B cell (primary cell): ENCODE measurements around the gene CCDC201. TPM values are rescaled to one million over a fixed set of nuclear protein-coding genes. Genes with fewer than 3 reads are reported as not detected.

Source experiments
- ATAC-seq: fragments of 200-7000 bp; cut with Tn5 transposase; one replicate; pipeline ENCODE4 v1.10.0; 2021; ENCODE audit warnings: low read depth, mild to moderate bottlenecking, moderate number of reproducible peaks, moderate library complexity
- CTCF ChIA-PET: fragments of 350-600 bp; sonication (Branson Sonifier 250); formaldehyde crosslinking; loops from one replicate; lab custom pipeline; 2021; ENCODE audit warnings: antibody characterized with exemption, inconsistent platforms; lab: Charles Lee
- POLR2A ChIA-PET: fragments of 350-600 bp; sonication (Branson Sonifier 250); formaldehyde crosslinking; loops from one replicate; lab custom pipeline; 2021; ENCODE audit warnings: antibody characterized with exemption; lab: Charles Lee
- DNase-seq: peaks from one replicate; pipeline ENCODE4 v3.0.0; 2013
- H2AFZ ChIP-seq: 2 replicates; pipeline ENCODE4 v1.6.1; 2012; ENCODE audit warnings: mild to moderate bottlenecking, low read depth, low read length; ENCODE audit not compliant: insufficient read depth, poor library complexity, severe bottlenecking
- H3K27ac ChIP-seq, 2 donors: 1 replicate in 1 of 2; 2 replicates in 1 of 2; pipeline ENCODE4 v1.5.1; 2012 to 2013; ENCODE audit warnings: low read length in 2 of 2, mild to moderate bottlenecking in 2 of 2, moderate library complexity in 1 of 2
- H3K27me3 ChIP-seq, 4 experiments: fragments of 200-600 bp in 1 of 4; sonication (generic) in 1 of 4; replicated peaks in 1 of 4; 1 replicate in 2 of 4; 2 replicates in 2 of 4; pipeline versions ENCODE4 v1.6.1 to v1.7.0; 2013 to 2016; ENCODE audit warnings: low read length in 3 of 4, mild to moderate bottlenecking in 2 of 4, mixed read lengths in 1 of 4, moderate library complexity in 1 of 4; ENCODE audit not compliant: insufficient read depth in 4 of 4, control insufficient read depth in 3 of 4; ENCODE audit errors: control extremely low read depth in 1 of 4
- H3K36me3 ChIP-seq, 2 experiments: replicated peaks in 1 of 2; 1 replicate in 1 of 2; 2 replicates in 1 of 2; pipeline versions ENCODE4 v1.6.1 to v1.7.1; 2013; ENCODE audit warnings: low read length in 1 of 2; ENCODE audit not compliant: insufficient read depth in 2 of 2, control insufficient read depth in 1 of 2; ENCODE audit errors: control extremely low read depth in 1 of 2, extremely low read depth in 1 of 2
- H3K4me1 ChIP-seq, 2 donors: fragments of 200-600 bp in 1 of 2; sonication (generic) in 1 of 2; 1 replicate in 1 of 2; 2 replicates in 1 of 2; pipeline versions ENCODE4 v1.5.1 to v1.6.1; 2013 to 2017; ENCODE audit warnings: low read length in 2 of 2; ENCODE audit not compliant: control insufficient read depth in 2 of 2, insufficient read depth in 2 of 2
- H3K4me2 ChIP-seq: replicated peaks from 2 replicates; pipeline ENCODE3; 2012; ENCODE audit warnings: mild to moderate bottlenecking, low read depth, low read length; ENCODE audit not compliant: poor library complexity, severe bottlenecking
- H3K4me3 ChIP-seq, 5 experiments: fragments of 200-600 bp in 1 of 5; sonication (generic) in 1 of 5; 1 replicate in 3 of 5; 2 replicates in 2 of 5; pipeline versions ENCODE4 v1.5.1 to v1.7.0; 2011 to 2016; ENCODE audit warnings: low read length in 4 of 5, mild to moderate bottlenecking in 4 of 5, low read depth in 2 of 5, control low read depth in 1 of 5, moderate library complexity in 1 of 5; ENCODE audit not compliant: insufficient read depth in 1 of 5; ENCODE audit errors: control extremely low read depth in 1 of 5, extremely low read depth in 1 of 5
- H3K79me2 ChIP-seq: fragments of 200-600 bp; sonication (generic); one replicate; pipeline ENCODE4 v1.6.0; 2016; ENCODE audit warnings: low read length; ENCODE audit not compliant: control insufficient read depth, insufficient read depth
- H3K9ac ChIP-seq: fragments of 200-600 bp; sonication (generic); 2 replicates; pipeline ENCODE4 v1.6.1; 2017; ENCODE audit warnings: mild to moderate bottlenecking, low read length, moderate library complexity
- H3K9me3 ChIP-seq, 3 donors: one replicate each; pipeline versions ENCODE4 v1.6.1 to v1.7.1; 2013; ENCODE audit warnings: low read length in 2 of 3; ENCODE audit not compliant: control insufficient read depth in 2 of 3, insufficient read depth in 1 of 3; ENCODE audit errors: control extremely low read depth in 1 of 3
- H4K20me1 ChIP-seq: 2 replicates; pipeline ENCODE4 v1.6.0; 2012; ENCODE audit warnings: mild to moderate bottlenecking, low read length; ENCODE audit not compliant: insufficient read depth, control insufficient read depth, poor library complexity, severe bottlenecking
- H3K27ac Mint-ChIP-seq: one replicate; pipeline ENCODE4 v1.8.0; 2021; ENCODE audit warnings: mixed read lengths
- H3K27me3 Mint-ChIP-seq: one replicate; pipeline ENCODE4 v1.8.0; 2021; ENCODE audit warnings: mixed read lengths
- H3K4me1 Mint-ChIP-seq: one replicate; pipeline ENCODE4 v1.8.0; 2021; ENCODE audit warnings: mixed read lengths
- H3K4me3 Mint-ChIP-seq: one replicate; pipeline ENCODE4 v1.8.0; 2021; ENCODE audit warnings: mixed read lengths
- H3K9me3 Mint-ChIP-seq: one replicate; pipeline ENCODE4 v1.8.0; 2022; ENCODE audit warnings: mixed read lengths; ENCODE audit not compliant: insufficient read depth
- EZH2 ChIP-seq: IDR thresholded peaks from 2 replicates; pipeline ENCODE4 v1.6.1; 2012; ENCODE audit warnings: borderline replicate concordance, low read depth, mild to moderate bottlenecking, moderate library complexity, low read length; ENCODE audit not compliant: insufficient read depth, poor library complexity, severe bottlenecking
- WGBS: methylation state at CpG from one replicate; pipeline ENCODE4 v1.1.5; 2013; ENCODE audit warnings: missing lambda C conversion rate; ENCODE audit not compliant: insufficient coverage; 5-methylcytosine and 5-hydroxymethylcytosine counted together
- intact Hi-C: fragments of 100-400 bp; cut with micrococcal nuclease; formaldehyde crosslinking; loops from one replicate; pipeline ENCODE4 v1.10.0; 2022
- polyA plus RNA-seq: library from polyadenylated mRNA; depleted of rRNA; stranded (reverse); fragments of >200 nt; gene quantifications from 2 replicates; pipeline ENCODE4 v1.2.3, GENCODE V29; 2012
- total RNA-seq, 2 donors: library from RNA; stranded (reverse); fragments of 120-200 nt in 1 of 2; gene quantifications; 1 replicate in 1 of 2; 2 replicates in 1 of 2; pipeline versions ENCODE4 v1.2.3 to v1.2.4, GENCODE V29; 2013 to 2022
- TF ChIP-seq, protein P1 (sequence below): fragments of 200-600 bp; IDR thresholded peaks from one replicate; pipeline ENCODE4 v1.8.0; 2022; ENCODE audit warnings: antibody characterized with exemption, mild to moderate bottlenecking

CCDC201 gene
- total and polyA plus RNA-seq, 2 donors (not counting 1 experiment from before 2014, with no cell fraction given), result not detected

DNA sequence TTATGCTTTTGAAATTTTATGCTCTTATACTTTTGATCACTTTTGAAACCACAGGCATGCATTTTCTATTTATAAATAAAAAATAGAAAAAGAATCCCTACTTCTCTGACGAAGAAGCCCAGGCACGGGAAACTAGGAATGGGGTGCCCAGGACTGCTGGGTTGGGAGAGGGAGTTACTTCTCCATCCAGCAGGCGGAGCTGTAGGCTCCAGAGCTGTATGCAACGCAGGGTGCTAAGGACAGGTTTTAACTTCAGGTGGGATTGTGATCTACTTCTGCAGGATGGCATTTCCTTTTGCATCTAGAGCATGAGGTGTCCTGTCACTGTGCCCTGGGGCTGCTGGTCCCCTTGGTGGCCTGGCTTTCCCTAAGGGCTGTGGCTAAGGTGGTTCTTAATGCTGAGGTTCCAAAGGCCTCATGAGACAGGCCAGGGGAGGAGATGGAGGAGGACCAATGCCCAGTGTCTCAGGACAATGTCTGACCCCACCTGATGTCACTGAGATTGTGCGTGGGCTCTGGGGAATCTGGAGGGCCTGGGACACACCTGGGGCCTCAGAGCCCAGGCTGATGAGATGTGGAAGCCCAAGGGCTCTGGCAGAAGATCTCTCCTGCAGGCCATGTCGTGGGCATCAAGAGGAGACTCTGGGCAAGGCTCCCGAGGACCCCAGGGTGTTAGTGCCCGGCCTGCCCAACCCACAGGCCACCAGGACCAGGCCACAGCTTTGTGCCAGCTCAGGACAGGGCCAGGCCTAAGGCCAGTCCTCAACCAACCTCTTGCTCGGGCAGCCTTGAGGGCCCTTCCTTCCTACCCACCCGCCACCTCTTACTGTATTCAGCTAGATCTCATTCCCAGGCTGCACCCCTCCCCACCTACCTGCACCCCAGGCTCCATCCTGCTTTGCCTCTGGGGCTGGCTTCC is 507 bp downstream of the CCDC201 start:
- Histone ChIP-seq H3K4me2 (no peak overlapping the region), H3K79me2 (no peaks in the 10 kb centered on the region), H3K4me3 (no peak overlapping the region), H3K4me1 (no peaks in the 10 kb centered on the region), H3K27ac (no peak overlapping the region), H3K9me3 (peaks cover 0 to 12% (median 0%) of the 10 kb centered on the region in 3 donors), H3K27me3 (no peaks in the 10 kb centered on the region), H4K20me1 (no peaks in the 10 kb centered on the region), H3K9ac (no peak overlapping the region), H3K36me3 (no peaks in the 10 kb centered on the region), H2AFZ (no peak overlapping the region)
- ChIA-PET CTCF (no interaction called here), POLR2A (no interaction called here)
- WGBS, result 71% methylated on average over 9 of the region's 10 CpGs
- Mint-ChIP-seq H3K27ac (no peak overlapping the region), H3K9me3 (peaks cover 7% of the 10 kb centered on the region), H3K4me1 (no peaks in the 10 kb centered on the region), H3K27me3 (peaks cover 13% of the 10 kb centered on the region), H3K4me3 (no peak overlapping the region)
- no peak for DNase-seq
- intact Hi-C loops, result no loop called here
- TF ChIP-seq, protein P1, sequence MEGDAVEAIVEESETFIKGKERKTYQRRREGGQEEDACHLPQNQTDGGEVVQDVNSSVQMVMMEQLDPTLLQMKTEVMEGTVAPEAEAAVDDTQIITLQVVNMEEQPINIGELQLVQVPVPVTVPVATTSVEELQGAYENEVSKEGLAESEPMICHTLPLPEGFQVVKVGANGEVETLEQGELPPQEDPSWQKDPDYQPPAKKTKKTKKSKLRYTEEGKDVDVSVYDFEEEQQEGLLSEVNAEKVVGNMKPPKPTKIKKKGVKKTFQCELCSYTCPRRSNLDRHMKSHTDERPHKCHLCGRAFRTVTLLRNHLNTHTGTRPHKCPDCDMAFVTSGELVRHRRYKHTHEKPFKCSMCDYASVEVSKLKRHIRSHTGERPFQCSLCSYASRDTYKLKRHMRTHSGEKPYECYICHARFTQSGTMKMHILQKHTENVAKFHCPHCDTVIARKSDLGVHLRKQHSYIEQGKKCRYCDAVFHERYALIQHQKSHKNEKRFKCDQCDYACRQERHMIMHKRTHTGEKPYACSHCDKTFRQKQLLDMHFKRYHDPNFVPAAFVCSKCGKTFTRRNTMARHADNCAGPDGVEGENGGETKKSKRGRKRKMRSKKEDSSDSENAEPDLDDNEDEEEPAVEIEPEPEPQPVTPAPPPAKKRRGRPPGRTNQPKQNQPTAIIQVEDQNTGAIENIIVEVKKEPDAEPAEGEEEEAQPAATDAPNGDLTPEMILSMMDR, result peak; percentile 29
- TF ChIP-seq EZH2, result no peak
- no peak for ATAC-seq

DNA sequence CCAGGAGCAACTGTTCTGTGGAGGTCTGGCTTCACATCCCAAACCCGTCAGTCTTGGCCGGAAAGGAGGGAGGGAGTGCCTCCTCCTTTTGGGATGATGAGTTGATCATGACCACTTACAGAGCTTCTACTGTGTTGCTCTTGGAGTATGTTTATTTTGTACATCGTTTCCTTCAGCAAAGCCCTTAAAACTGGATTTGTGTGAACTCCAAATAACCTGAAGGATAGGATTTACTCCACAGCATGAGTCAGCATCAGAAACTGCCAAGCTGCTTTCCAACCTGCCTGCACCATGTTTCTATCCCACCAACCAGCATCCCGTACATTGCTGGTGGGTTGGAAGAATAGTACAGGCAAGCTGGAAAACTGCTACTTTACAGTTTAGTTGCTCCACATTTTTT is 3.5 kb downstream of the CCDC201 start:
- Mint-ChIP-seq H3K9me3 (peaks cover 5% of the 10 kb centered on the region), H3K27me3 (peaks cover 4% of the 10 kb centered on the region), H3K4me3 (no peak overlapping the region), H3K4me1 (no peaks in the 10 kb centered on the region), H3K27ac (no peak overlapping the region)
- intact Hi-C loops, result no loop called here
- H3K4me3 ChIP-seq, result no peak overlapping the region
- no peak overlapping the region for H2AFZ ChIP-seq
- no peaks in the 10 kb centered on the region for H3K36me3 ChIP-seq
- 80% methylated on average over 2 of the region's 4 CpGs for WGBS
- H3K4me2 ChIP-seq, result no peak overlapping the region
- POLR2A ChIA-PET, result no interaction called here
- peaks cover 0 to 4% (median 0%) of the 10 kb centered on the region in 3 donors for H3K9me3 ChIP-seq
- CTCF ChIA-PET, result interaction anchor here (0.8 kb wide), 1 partner anchor 685 kb away, joined by 3 read pairs; no protein-coding TSS in a partner anchor
- no peaks in the 10 kb centered on the region for H4K20me1 ChIP-seq
- peaks cover 0 to under 1% (median 0%) of the 10 kb centered on the region in 4 experiments for H3K27me3 ChIP-seq
- no peaks in the 10 kb centered on the region for H3K79me2 ChIP-seq
- TF ChIP-seq, protein P1, result no peak
- no peak for TF ChIP-seq EZH2
- DNase-seq, result no peak
- ATAC-seq, result no peak
- no peak overlapping the region for H3K9ac ChIP-seq
- H3K27ac ChIP-seq, result no peak overlapping the region
- no peaks in the 10 kb centered on the region for H3K4me1 ChIP-seq
